Spleen (tissue), 11 donors: Measurements from ENCODE around the gene NPHP4. TPM values are rescaled to one million over a fixed set of nuclear protein-coding genes. Genes with fewer than 3 reads are reported as not detected.

Experiments used
- DNase-seq: peaks from one replicate; pipeline ENCODE4 v3.0.0-alpha.2; 2020
- H3K27ac ChIP-seq, 8 donors: fragments of 200-600 bp; sonication (generic) in 7 of 8; 1 replicate in 4 of 8; 2 replicates in 4 of 8; pipeline versions ENCODE4 v1.5.0 to v1.8.0; 2016 to 2021; ENCODE audit warnings: inconsistent platforms in 4 of 8, mild to moderate bottlenecking in 4 of 8, moderate library complexity in 1 of 8
- H3K27me3 ChIP-seq, 7 donors: fragments of 200-600 bp; sonication (generic) in 6 of 7; replicated peaks in 1 of 7; 1 replicate in 4 of 7; 2 replicates in 3 of 7; pipeline versions ENCODE4 v1.5.0 to v1.8.0; 2016 to 2021; ENCODE audit warnings: inconsistent platforms in 3 of 7, mild to moderate bottlenecking in 1 of 7
- H3K36me3 ChIP-seq, 6 donors: fragments of 200-600 bp; sonication (generic) in 5 of 6; 1 replicate in 4 of 6; 2 replicates in 2 of 6; pipeline versions ENCODE4 v1.5.0 to v1.8.0; 2016 to 2021; ENCODE audit warnings: inconsistent platforms in 2 of 6
- H3K4me1 ChIP-seq, 6 donors: fragments of 200-600 bp; sonication (generic) in 5 of 6; 1 replicate in 3 of 6; 2 replicates in 3 of 6; pipeline versions ENCODE4 v1.5.0 to v1.8.0; 2016 to 2021; ENCODE audit warnings: inconsistent platforms in 3 of 6
- H3K4me3 ChIP-seq, 8 donors: fragments of 200-600 bp; sonication (generic) in 7 of 8; 1 replicate in 4 of 8; 2 replicates in 4 of 8; pipeline versions ENCODE4 v1.5.0 to v1.8.0; 2016 to 2021; ENCODE audit warnings: inconsistent platforms in 4 of 8, mild to moderate bottlenecking in 4 of 8, moderate library complexity in 2 of 8
- H3K9me3 ChIP-seq, 8 donors: fragments of 200-600 bp; sonication (generic) in 7 of 8; 1 replicate in 4 of 8; 2 replicates in 4 of 8; pipeline versions ENCODE4 v1.5.0 to v1.8.0; 2016 to 2021; ENCODE audit warnings: inconsistent platforms in 4 of 8
- CTCF ChIP-seq, 11 experiments: fragments of 200-600 bp in 7 of 11; fragments of 450-650 bp in 4 of 11; sonication (generic) in 4 of 11; IDR thresholded peaks in 8 of 11; conservative IDR thresholded peaks in 3 of 11; 1 replicate in 7 of 11; 2 replicates in 4 of 11; pipeline versions ENCODE4 v1.4.0 to v1.8.0; 2016 to 2021; ENCODE audit warnings: antibody characterized with exemption in 11 of 11, inconsistent platforms in 4 of 11, mild to moderate bottlenecking in 1 of 11
- POLR2A ChIP-seq, 3 donors: fragments of 450-650 bp; IDR thresholded peaks; one replicate each; pipeline ENCODE4 v1.5.1; 2017; ENCODE audit warnings: antibody characterized with exemption in 3 of 3, mild to moderate bottlenecking in 1 of 3
- POLR2AphosphoS5 ChIP-seq, 3 donors: sonication (generic); formaldehyde crosslinking; IDR thresholded peaks; one replicate each; pipeline ENCODE4 v1.5.1; 2017; ENCODE audit warnings: antibody characterized with exemption in 3 of 3
- WGBS, 5 donors: extraction: QIAGEN DNeasy Blood & Tissue Kit in 3 of 5; methylation state at CpG; one replicate each; pipeline versions ENCODE4 v1.1.5 to v1.1.7; 2013 to 2018; 5-methylcytosine and 5-hydroxymethylcytosine counted together
- intact Hi-C: fragments of 100-400 bp; cut with DNase I; formaldehyde crosslinking; loops from one replicate; pipeline ENCODE4 v1.15.0; 2023; ENCODE audit warnings: low total_unique reads
- polyA plus RNA-seq, 3 donors: library from polyadenylated mRNA; stranded (reverse); fragments of 200-250 nt; gene quantifications; one replicate each; pipeline ENCODE4 v1.2.1, GENCODE V29; 2013
- total RNA-seq, 7 donors: library from RNA; depleted of rRNA in 3 of 7; stranded (reverse); fragments of >200 nt in 3 of 7; fragmentation: NEBNext Ultra II Directional in 4 of 7; extraction: Animal tissue kit (Norgen Biotek cat#: 25700) in 4 of 7; gene quantifications; one replicate each; pipeline versions ENCODE4 v1.1.0 to v1.2.1, GENCODE V29; 2016 to 2021
- donor health status: healthy with polysubstance abuse.
- donor health status: DM: no; HTN: no; CAD: no; lungs with moderate emphysema.
- donor health status: DM: no; HTN: no; CAD: no.
- donor health status: Bipolar disorder and iron deficiency.
- donor health status: healthy.
- donor health status: DM: no; HTN: no; CAD: no.
- donor health status: DM: yes; HTN: yes; CAD: no.

Gene NPHP4
- total and polyA plus RNA-seq, 10 donors, result 1.2 to 17.5 (median 9.4) TPM

DNA sequence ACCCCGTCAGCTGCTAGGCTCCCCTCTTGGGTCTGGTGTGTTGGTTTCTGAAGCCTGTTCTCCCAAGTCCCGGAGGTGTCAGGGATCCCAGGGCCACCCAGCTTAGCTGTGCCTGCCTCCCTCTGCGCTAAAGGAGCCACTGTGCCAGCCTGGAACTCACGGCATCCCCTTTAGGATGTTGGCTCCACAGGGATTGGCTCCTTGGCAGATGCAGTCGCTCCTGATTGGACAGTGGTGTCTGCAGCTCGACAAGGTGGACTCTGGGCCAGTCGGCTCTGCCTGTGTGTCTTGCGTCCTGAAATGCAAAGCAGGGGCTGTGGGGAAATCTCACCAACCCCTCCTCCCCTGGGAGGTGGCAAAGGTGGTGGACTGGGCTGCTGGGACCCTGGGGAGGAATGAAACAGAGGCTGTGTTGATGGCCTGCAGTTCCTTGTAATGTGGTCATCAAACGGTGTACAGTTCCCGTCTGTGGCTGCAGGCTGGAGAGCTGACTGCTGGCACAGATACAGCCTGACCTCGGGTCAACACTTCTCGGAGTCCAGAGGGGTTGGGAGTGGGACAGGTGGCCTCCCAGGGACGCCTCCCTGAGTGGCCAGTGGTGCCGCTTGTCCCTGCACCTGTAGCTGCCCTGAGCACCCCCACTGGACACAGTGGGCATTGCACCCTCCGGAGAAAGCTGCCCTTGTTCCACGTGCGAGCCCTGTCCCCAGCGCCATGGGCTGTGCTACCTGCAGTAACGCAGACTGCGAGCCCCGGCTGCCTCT, 41.9 kb upstream of the NPHP4 start:
- peak; percentile 86 for DNase-seq
- Histone ChIP-seq H3K36me3 (peaks cover 0 to 60% (median 4%) of the 10 kb centered on the region in 6 donors), H3K27ac (peak overlapping the region in 1 of 8 donors; percentile 18), H3K4me1 (peaks cover 5 to 92% (median 49%) of the 10 kb centered on the region in 6 donors), H3K4me3 (no peak overlapping the region), H3K27me3 (peaks cover 0 to 13% (median 0%) of the 10 kb centered on the region in 7 donors), H3K9me3 (no peaks in the 10 kb centered on the region)
- TF ChIP-seq POLR2AphosphoS5 (IDR thresholded peaks at IDR 0.05), result no peak
- peak; percentile 36 to 82 (median 67) for TF ChIP-seq CTCF (IDR thresholded peaks at IDR 0.05 in 8 of 11, conservative IDR thresholded peaks at IDR 0.05 in 3 of 11)
- no peak for TF ChIP-seq POLR2A (IDR thresholded peaks at IDR 0.05)
- 54 to 77% (median 59%) methylated on average over 14 to 21 of the region's 21 CpGs for WGBS, 5 donors
- intact Hi-C loops, result no loop called here

GRCh38 chr1:6033124-6033523, 40.9 kb upstream of the NPHP4 start:
- TF ChIP-seq POLR2AphosphoS5 (IDR thresholded peaks at IDR 0.05), result no peak
- TF ChIP-seq CTCF (IDR thresholded peaks at IDR 0.05 in 8 of 11, conservative IDR thresholded peaks at IDR 0.05 in 3 of 11), result no peak
- no peak for TF ChIP-seq POLR2A (IDR thresholded peaks at IDR 0.05)
- H3K27me3 ChIP-seq, result peaks cover 0 to 13% (median 0%) of the 10 kb centered on the region in 7 donors
- WGBS, 5 donors, result 88 to 93% (median 92%) methylated on average over 8 of the region's 8 CpGs
- H3K27ac ChIP-seq, result no peak overlapping the region
- no peaks in the 10 kb centered on the region for H3K9me3 ChIP-seq
- peaks cover 0 to 58% (median 4%) of the 10 kb centered on the region in 6 donors for H3K36me3 ChIP-seq
- H3K4me3 ChIP-seq, result no peak overlapping the region
- no peak for DNase-seq
- peaks cover 8 to 92% (median 60%) of the 10 kb centered on the region in 6 donors for H3K4me1 ChIP-seq
- intact Hi-C loops, result no loop called here

DNA sequence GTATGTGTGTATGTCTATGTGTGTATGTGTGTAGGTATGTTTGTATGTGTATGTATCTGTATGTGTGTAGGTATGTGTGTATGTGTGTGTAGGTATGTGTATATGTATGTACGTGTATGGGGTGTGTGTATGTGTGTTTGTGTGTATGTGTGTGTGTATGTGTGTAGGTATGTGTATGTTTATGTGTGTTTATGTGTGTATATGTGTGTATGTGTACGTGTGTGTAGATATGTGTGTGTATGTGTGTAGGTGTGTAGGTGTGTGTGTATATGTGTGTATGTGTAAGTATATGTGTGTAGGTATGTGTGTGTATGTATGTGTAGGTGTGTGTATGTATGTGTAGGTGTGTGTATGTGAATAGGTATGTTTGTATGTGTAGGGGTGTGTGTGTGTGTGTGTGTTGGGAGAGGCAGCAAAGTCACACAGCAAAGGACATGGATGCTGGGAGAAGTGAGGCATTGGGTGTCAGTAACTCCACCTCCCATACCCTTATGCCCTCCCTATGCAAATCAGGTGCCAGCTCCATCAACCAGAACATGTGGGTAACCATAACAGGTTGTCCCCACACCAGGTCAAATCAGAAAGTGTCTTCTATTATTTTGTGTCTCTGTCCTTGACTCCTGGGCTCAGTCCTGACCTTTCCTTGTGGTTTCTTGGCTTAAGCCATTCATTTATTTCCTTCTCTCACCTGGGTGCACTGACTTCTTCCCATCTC, 38.5 kb upstream of the NPHP4 start:
- 83 to 96% (median 87%) methylated on average over 2 of the region's 2 CpGs for WGBS, 5 donors
- Histone ChIP-seq H3K27me3 (peaks cover 0 to 23% (median 0%) of the 10 kb centered on the region in 7 donors), H3K36me3 (peaks cover 0 to 40% (median 4%) of the 10 kb centered on the region in 6 donors), H3K4me3 (peak overlapping the region in 1 of 8 donors; percentile 7), H3K9me3 (no peaks in the 10 kb centered on the region), H3K4me1 (peaks cover 17 to 98% (median 65%) of the 10 kb centered on the region in 6 donors), H3K27ac (peak overlapping the region in 1 of 8 donors; percentile 91)
- DNase-seq, result no peak
- intact Hi-C loops, result no loop called here
- no peak for TF ChIP-seq POLR2AphosphoS5 (IDR thresholded peaks at IDR 0.05)
- TF ChIP-seq CTCF (IDR thresholded peaks at IDR 0.05 in 8 of 11, conservative IDR thresholded peaks at IDR 0.05 in 3 of 11), result peak in 1 of 11 experiments; percentile 0

DNA sequence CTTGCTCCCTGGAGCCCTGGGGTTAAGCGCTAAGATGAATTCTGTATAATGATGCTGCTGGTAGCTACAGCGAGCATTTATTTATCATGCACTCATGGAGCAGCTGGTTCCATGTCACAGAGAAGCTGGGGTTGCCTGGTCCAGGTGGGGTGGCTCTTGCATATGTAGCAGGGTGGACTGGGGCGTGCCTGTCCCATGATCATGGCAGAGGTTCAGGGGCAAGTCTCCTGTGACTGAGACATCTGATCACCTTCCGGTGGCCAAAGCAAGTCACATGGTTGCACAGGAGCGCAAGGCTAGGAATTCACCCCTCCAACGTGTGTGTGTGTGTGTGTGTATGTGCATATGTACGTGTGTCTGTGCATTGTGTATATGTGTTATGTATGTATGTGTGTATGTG, 37.9 kb upstream of the NPHP4 start:
- Histone ChIP-seq H3K4me1 (peaks cover 21 to 100% (median 71%) of the 10 kb centered on the region in 6 donors), H3K9me3 (no peaks in the 10 kb centered on the region), H3K4me3 (peak overlapping the region in 1 of 8 donors; percentile 25), H3K27me3 (peaks cover 0 to 29% (median 0%) of the 10 kb centered on the region in 7 donors), H3K36me3 (peaks cover 0 to 34% (median 4%) of the 10 kb centered on the region in 6 donors), H3K27ac (peak overlapping the region in 3 of 8 donors; percentile 87 to 92 (median 91))
- intact Hi-C loops, result no loop called here
- TF ChIP-seq POLR2AphosphoS5 (IDR thresholded peaks at IDR 0.05), result no peak
- TF ChIP-seq POLR2A (IDR thresholded peaks at IDR 0.05), result no peak
- peak in 1 of 11 experiments; percentile 4 for TF ChIP-seq CTCF (IDR thresholded peaks at IDR 0.05 in 8 of 11, conservative IDR thresholded peaks at IDR 0.05 in 3 of 11)
- WGBS, 5 donors, result 77 to 92% (median 80%) methylated on average over 7 of the region's 7 CpGs
- no peak for DNase-seq
